Fibroblast of lung (primary cell): ENCODE data around the gene ZNF561. TPM values are rescaled to one million over a fixed set of nuclear protein-coding genes. Genes with fewer than 3 reads are reported as not detected.

Source experiments
- DNase-seq, 2 donors: peaks; one replicate each; pipeline versions ENCODE4 v3.0.0 to v3.0.0-alpha.2; 2010; ENCODE audit warnings: low read depth in 2 of 2
- H2AFZ ChIP-seq: 2 replicates; pipeline ENCODE4 v1.5.1; 2012; ENCODE audit warnings: low read length, control low read depth, inconsistent platforms
- H3K27ac ChIP-seq: 2 replicates; pipeline ENCODE4 v1.5.1; 2011; ENCODE audit warnings: low read length, control low read depth; ENCODE audit not compliant: insufficient read depth
- H3K27me3 ChIP-seq: 2 replicates; pipeline ENCODE4 v1.5.1; 2011; ENCODE audit warnings: mild to moderate bottlenecking, low read length; ENCODE audit not compliant: control insufficient read depth, insufficient read depth
- H3K36me3 ChIP-seq: 2 replicates; pipeline ENCODE4 v1.5.1; 2011; ENCODE audit warnings: low read length; ENCODE audit not compliant: control insufficient read depth, insufficient read depth
- H3K4me1 ChIP-seq: 2 replicates; pipeline ENCODE4 v1.5.1; 2011; ENCODE audit warnings: low read length; ENCODE audit not compliant: control insufficient read depth, insufficient read depth; ENCODE audit errors: extremely low read depth
- H3K4me2 ChIP-seq: 2 replicates; pipeline ENCODE4 v1.5.1; 2011; ENCODE audit warnings: low read length, control low read depth; ENCODE audit not compliant: insufficient read depth; ENCODE audit errors: extremely low read depth
- H3K4me3 ChIP-seq, 4 experiments: fragments of 200-600 bp in 1 of 4; sonication (generic) in 1 of 4; replicated peaks in 1 of 4; 2 replicates each; pipeline ENCODE4 v1.5.1; 2011 to 2016; ENCODE audit warnings: low read length in 4 of 4, low read depth in 3 of 4, mild to moderate bottlenecking in 3 of 4, control low read depth in 2 of 4, inconsistent platforms in 1 of 4, mixed read lengths in 1 of 4; ENCODE audit not compliant: insufficient read depth in 1 of 4; ENCODE audit errors: control extremely low read depth in 1 of 4
- H3K79me2 ChIP-seq: 2 replicates; pipeline ENCODE4 v1.5.1; 2012; ENCODE audit warnings: mild to moderate bottlenecking, low read length, inconsistent platforms; ENCODE audit not compliant: control insufficient read depth, insufficient read depth
- H3K9ac ChIP-seq: 2 replicates; pipeline ENCODE4 v1.5.1; 2011; ENCODE audit warnings: mild to moderate bottlenecking, low read length, control low read depth; ENCODE audit not compliant: insufficient read depth
- H3K9me3 ChIP-seq: 2 replicates; pipeline ENCODE4 v1.5.1; 2012; ENCODE audit warnings: low read depth, low read length; ENCODE audit not compliant: control insufficient read depth, insufficient read depth
- H4K20me1 ChIP-seq: 2 replicates; pipeline ENCODE4 v1.5.1; 2011; ENCODE audit warnings: low read length; ENCODE audit not compliant: control insufficient read depth, insufficient read depth; ENCODE audit errors: extremely low read depth
- EZH2 ChIP-seq: IDR thresholded peaks from 2 replicates; pipeline ENCODE4 v1.5.1; 2012; ENCODE audit warnings: low read length, control low read depth, mild to moderate bottlenecking; ENCODE audit errors: missing control alignments
- polyA plus RNA-seq, 2 donors: library from polyadenylated mRNA; depleted of rRNA in 1 of 2; stranded (reverse) in 1 of 2; unstranded in 1 of 2; fragments of >200 nt; gene quantifications; 2 replicates each; pipeline ENCODE4 v1.2.1, GENCODE V29; 2011 to 2012; ENCODE audit warnings: missing spikeins in 1 of 2
- total RNA-seq: library from RNA; depleted of rRNA; stranded (reverse); fragments of >200 nt; gene quantifications from 2 replicates; pipeline ENCODE4 v1.2.1, GENCODE V29; 2014
- TF ChIP-seq, protein P1 (sequence below), 2 donors: IDR thresholded peaks in 1 of 2; conservative IDR thresholded peaks in 1 of 2; 1 replicate in 1 of 2; 2 replicates in 1 of 2; pipeline ENCODE4 v1.5.1; 2011 to 2012; ENCODE audit warnings: low read length in 2 of 2, control low read depth in 1 of 2, inconsistent platforms in 1 of 2, low read depth in 1 of 2, mild to moderate bottlenecking in 1 of 2

ZNF561 gene
- total and polyA plus RNA-seq, 2 donors (not counting 1 experiment from before 2014, with no cell fraction given): 34.1 to 53.5 TPM

DNA sequence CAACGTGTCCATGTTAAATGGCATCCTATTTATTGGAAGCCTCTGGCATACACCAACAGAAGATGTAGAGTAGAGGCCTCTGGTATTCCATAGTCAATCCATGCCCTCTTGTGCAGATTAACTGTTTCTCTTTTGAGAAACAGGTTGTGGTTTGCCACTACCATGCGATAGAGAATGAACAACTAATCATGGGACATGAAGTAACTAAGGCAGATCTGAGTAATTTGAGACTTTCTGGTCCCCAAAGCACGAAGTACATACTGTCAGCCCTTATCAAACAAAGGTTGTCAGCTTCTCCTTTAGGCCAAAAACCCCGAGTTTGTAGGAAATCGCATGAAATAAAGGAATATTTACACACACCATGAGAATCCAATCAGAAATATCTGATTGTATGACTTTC, 40.3 kb downstream of the ZNF561 start:
- Histone ChIP-seq H3K9ac (no peak overlapping the region), H3K4me2 (no peak overlapping the region), H3K4me1 (no peaks in the 10 kb centered on the region), H3K27ac (no peak overlapping the region), H3K27me3 (no peaks in the 10 kb centered on the region), H3K36me3 (peaks cover 2% of the 10 kb centered on the region), H4K20me1 (no peaks in the 10 kb centered on the region), H3K79me2 (peaks cover 82% of the 10 kb centered on the region), H3K4me3 (no peak overlapping the region), H2AFZ (no peak overlapping the region), H3K9me3 (no peaks in the 10 kb centered on the region)
- no peak for TF ChIP-seq EZH2
- TF ChIP-seq, protein P1, sequence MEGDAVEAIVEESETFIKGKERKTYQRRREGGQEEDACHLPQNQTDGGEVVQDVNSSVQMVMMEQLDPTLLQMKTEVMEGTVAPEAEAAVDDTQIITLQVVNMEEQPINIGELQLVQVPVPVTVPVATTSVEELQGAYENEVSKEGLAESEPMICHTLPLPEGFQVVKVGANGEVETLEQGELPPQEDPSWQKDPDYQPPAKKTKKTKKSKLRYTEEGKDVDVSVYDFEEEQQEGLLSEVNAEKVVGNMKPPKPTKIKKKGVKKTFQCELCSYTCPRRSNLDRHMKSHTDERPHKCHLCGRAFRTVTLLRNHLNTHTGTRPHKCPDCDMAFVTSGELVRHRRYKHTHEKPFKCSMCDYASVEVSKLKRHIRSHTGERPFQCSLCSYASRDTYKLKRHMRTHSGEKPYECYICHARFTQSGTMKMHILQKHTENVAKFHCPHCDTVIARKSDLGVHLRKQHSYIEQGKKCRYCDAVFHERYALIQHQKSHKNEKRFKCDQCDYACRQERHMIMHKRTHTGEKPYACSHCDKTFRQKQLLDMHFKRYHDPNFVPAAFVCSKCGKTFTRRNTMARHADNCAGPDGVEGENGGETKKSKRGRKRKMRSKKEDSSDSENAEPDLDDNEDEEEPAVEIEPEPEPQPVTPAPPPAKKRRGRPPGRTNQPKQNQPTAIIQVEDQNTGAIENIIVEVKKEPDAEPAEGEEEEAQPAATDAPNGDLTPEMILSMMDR (conservative IDR thresholded peaks at IDR 0.05 in 1 of 2, IDR thresholded peaks at IDR 0.05 in 1 of 2; ENCODE audit: low read depth in 1 of 2, low read length in 2 of 2): no peak
- no peak for DNase-seq

DNA sequence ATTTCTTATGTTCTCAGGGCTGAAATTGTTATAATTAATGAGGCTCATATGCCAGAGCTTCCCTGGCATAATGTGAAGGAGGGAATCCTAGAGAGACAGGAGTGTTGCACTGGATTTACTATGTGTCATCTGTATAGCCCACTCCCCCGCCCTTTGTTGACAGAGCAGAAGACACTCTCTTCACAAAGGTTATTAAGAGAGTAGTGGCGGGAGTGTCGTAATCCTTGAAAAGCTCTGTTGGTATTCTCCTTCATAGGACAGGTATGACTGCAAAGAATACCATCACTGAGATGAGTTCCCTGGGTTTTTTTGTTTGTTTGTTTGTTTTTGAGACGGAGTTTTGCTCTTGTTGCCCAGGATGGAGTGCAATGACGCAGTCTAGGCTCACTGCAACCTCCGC, 50.8 kb downstream of the ZNF561 start:
- no peaks in the 10 kb centered on the region for H3K27me3 ChIP-seq
- peaks cover 13% of the 10 kb centered on the region for H3K36me3 ChIP-seq
- H3K27ac ChIP-seq: no peak overlapping the region
- TF ChIP-seq EZH2: no peak
- TF ChIP-seq, protein P1 (conservative IDR thresholded peaks at IDR 0.05 in 1 of 2, IDR thresholded peaks at IDR 0.05 in 1 of 2; ENCODE audit: low read depth in 1 of 2, low read length in 2 of 2): no peak
- H3K9me3 ChIP-seq: peaks cover 12% of the 10 kb centered on the region
- no peak overlapping the region for H3K4me3 ChIP-seq
- no peak for DNase-seq
- H3K4me2 ChIP-seq: no peak overlapping the region
- peaks cover 55% of the 10 kb centered on the region for H3K79me2 ChIP-seq
- H4K20me1 ChIP-seq: no peaks in the 10 kb centered on the region
- no peaks in the 10 kb centered on the region for H3K4me1 ChIP-seq
- no peak overlapping the region for H2AFZ ChIP-seq
- no peak overlapping the region for H3K9ac ChIP-seq

DNA sequence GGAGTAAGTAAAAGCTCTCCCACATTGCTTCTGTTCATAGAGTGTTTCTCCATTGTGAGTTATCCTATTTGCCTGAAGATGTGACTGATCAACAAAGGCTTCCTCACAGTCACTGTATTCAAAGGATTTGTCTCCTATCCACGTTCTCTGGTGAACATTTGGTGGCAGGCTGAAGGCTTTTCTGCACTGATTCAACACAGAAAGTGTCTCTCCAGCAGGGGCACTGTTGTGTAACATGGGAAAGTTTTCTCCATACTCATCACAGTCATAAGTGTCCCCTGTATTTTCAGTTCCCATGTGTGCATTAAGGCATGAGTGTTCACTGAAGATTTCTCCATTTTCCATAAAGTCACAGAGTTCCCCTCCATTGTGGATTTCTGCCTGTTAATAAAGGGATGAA, 54.3 kb downstream of the ZNF561 start:
- H3K9me3 ChIP-seq: peaks cover 18% of the 10 kb centered on the region
- no peak overlapping the region for H3K4me2 ChIP-seq
- no peak overlapping the region for H3K9ac ChIP-seq
- no peak for TF ChIP-seq EZH2
- TF ChIP-seq, protein P1 (conservative IDR thresholded peaks at IDR 0.05 in 1 of 2, IDR thresholded peaks at IDR 0.05 in 1 of 2; ENCODE audit: low read depth in 1 of 2, low read length in 2 of 2): peak in 1 of 2 donors; percentile 4
- H4K20me1 ChIP-seq: no peaks in the 10 kb centered on the region
- no peak for DNase-seq
- H3K4me1 ChIP-seq: no peaks in the 10 kb centered on the region
- no peak overlapping the region for H3K27ac ChIP-seq
- no peak overlapping the region for H2AFZ ChIP-seq
- H3K4me3 ChIP-seq: no peak overlapping the region
- H3K27me3 ChIP-seq: no peaks in the 10 kb centered on the region
- peaks cover 19% of the 10 kb centered on the region for H3K36me3 ChIP-seq
- H3K79me2 ChIP-seq: peaks cover 24% of the 10 kb centered on the region
